OCI-LY1 (cell line): ENCODE data around the gene GALNT9.

Experiments used
- CTCF ChIP-seq: fragments of 200-600 bp; sonication (generic), shearing (Covaris generic); IDR thresholded peaks from 2 replicates; pipeline ENCODE4 v1.5.1; 2017; ENCODE audit warnings: mild to moderate bottlenecking, antibody characterized with exemption, low read length, moderate library complexity, mixed read lengths
- EZH2 ChIP-seq: fragments of 200-600 bp; sonication (generic), shearing (Covaris generic); IDR thresholded peaks from 2 replicates; pipeline ENCODE4 v1.8.0; 2017; ENCODE audit warnings: borderline replicate concordance, mixed run types, mild to moderate bottlenecking, antibody characterized with exemption, low read length, moderate library complexity, mixed read lengths

GRCh38 chr12:132178801-132179401, 150.5 kb downstream of the GALNT9 start:
- TF ChIP-seq CTCF (no peak), EZH2 (no peak)
